Cardiac septum (tissue), 1 donor: ENCODE measurements around the gene SMG9. TPM values are rescaled to one million over a fixed set of nuclear protein-coding genes. Genes with fewer than 3 reads are reported as not detected.

Source experiments
- DNase-seq: peaks from one replicate; pipeline ENCODE4 v3.0.0-alpha.2; 2020; ENCODE audit warnings: low spot score
- intact Hi-C: fragments of 100-400 bp; cut with DNase I; formaldehyde crosslinking; loops from one replicate; pipeline ENCODE4 v1.14.0; 2022
- total RNA-seq: library from RNA; stranded (reverse); fragmentation: NEBNext Ultra II Directional; extraction: Animal tissue kit (Norgen Biotek cat#: 25700); gene quantifications from one replicate; pipeline ENCODE4 v1.2.1, GENCODE V29; 2021
- donor health status: DM: no; HTN: no; CAD: no.

The SMG9 gene
- total RNA-seq, 1 donor from 2014 or later: 17.2 TPM

DNA sequence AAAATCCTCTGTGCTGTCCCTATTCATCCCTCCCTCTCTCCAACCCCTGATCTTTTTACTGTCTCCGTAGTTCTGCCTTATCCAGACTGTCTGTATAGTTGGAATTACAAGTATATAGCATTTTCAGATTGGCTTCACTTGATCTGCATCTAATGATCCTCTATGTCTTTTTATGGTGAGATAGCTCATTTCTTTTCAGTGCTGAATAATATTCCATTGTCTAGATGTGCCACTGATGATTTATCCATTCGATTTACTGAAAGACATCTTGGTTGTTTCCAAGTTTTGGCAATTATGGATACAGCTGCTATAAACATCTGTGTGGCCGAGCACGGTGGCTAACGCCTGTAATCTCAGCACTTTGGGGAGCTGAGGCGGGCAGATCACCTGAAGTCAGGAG, 19.7 kb downstream of the SMG9 start:
- intact Hi-C loops: no loop called here
- DNase-seq: no peak

DNA sequence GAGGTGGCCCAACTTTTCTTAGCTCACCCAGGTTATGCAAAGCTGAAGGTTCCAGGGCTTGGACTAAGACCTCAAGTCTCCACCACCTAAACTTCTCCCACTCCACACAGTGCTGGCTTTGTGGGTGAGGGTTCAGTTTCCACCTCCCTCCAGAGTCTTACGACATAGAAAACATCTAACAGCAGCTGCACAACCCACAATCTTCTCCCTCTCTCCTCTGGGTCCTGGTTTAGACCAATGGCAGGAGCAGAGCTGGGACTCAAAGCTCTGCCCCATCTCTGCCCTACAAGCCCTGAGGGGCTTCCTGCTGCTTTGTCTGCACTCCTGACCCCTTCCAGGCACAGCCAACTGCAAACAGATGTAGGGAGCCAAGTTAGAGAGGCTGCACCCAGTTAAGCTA, 22.9 kb downstream of the SMG9 start:
- intact Hi-C loops: no loop called here
- DNase-seq: no peak

DNA sequence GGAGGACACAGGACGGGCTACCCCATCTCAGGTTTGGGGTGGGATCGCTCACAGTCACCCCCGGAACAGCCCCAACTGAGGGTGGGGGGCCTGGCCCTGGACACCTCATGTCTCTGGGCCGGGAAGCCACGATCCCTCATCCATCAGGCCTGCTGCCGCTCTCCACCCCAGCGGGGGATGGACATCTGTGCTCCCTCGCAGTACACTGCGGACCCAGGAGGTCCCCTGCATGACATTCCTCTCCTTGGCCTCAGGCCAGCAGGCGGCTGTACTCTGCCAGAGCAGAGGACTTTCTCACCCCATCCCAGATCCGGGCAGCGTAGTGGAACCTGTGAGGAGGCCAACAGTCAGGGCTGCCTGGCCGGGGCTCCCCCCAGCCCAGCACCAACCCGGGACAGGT, 23.4 kb downstream of the SMG9 start:
- intact Hi-C loops: no loop called here
- no peak for DNase-seq

DNA sequence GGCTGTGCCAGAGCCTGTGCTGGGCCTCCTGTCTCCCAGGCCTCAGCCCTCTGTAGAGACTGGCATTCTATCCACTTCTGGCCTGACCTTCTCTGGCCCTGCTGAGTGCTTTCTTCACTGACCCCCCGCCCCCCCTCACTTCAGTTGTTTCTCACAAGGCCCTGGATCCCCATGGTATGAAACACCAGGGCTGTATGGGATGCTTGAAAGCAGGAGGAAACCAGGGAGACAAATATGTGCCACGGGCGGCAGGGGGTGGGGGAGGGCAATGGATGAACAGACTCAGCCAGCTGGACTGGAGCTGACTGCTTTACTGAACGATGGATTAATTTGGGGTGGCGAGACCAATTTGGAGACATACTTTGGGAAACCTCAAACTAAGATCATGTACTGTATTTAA, 24.8 kb downstream of the SMG9 start:
- intact Hi-C loops: no loop called here

DNA sequence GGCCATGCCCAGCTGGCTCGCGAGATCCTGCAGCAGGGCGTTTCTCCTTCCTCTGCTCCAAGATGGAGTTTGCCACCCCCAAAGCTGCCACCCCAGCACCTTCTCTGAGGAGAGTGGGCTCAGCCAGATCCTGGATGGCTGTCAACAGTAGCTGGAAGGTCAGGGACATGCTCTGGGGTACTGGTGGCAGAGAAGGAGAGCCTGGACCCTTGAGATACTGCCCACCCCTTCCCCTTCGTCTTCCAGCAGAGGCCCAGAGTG, 27.2 kb downstream of the SMG9 start:
- intact Hi-C loops: no loop called here
- no peak for DNase-seq

More for the DNA sequence above, 24.8 kb downstream of the SMG9 start:
- no peak for DNase-seq

DNA sequence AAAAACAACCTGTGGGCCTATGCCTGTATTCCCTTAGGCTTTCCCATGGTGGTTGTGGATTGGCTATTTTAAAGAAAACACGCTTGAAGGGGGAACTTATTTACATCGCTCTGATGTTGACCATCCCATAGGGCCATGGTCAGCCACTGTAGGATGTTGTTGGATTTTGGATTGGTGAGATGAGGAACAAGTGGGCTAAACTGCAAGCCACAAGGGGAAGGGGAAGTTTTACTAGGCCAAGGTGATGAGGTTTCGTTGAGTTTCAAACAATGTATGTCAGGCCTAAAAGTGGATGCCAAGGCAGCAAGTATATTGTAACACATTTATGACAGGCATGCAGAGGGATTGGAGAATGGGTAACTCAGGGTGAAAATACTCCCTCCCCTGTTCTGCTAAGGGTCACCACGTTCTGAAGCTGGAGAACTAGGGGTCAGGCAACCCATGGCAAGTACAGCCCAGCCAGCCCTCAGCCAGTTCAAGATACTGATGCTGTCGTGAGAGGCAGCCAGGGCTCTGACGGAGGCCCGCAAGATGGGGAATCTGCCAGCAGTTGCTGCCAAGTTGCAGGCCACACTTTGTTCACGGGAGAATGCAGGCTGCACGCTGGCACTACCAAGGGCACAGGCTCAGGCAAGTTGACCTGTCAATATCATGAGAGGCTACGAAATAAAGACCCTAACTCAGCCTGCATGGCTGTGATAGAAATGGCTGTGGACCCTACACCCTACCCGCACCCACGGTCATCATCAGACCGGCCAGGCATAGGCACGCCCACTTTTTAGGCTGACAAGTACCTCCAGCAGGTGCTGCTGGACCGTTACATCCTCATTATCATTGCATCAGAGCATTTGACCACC, 27.8 kb downstream of the SMG9 start:
- intact Hi-C loops: no loop called here
- no peak for DNase-seq

DNA sequence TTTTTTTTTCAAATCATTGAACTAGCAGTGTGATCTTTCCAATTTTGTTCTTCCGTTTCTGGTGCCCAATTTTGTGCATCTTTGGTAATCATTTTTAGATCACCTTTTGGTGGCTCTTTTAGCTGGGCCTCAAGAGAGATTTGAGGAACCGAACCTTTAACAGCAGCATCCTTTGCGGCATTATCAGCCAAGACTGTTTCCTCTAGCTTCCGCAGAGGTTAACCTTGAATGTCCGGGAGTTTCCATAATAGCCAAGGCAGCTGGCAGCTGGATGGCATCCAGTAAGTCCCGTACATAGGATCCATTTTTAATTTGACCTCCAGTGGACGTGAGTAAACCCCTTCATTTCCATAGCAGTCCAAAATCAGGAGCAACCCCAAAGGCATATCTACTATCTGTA, 29.3 kb downstream of the SMG9 start:
- intact Hi-C loops: no loop called here
- DNase-seq: no peak

DNA sequence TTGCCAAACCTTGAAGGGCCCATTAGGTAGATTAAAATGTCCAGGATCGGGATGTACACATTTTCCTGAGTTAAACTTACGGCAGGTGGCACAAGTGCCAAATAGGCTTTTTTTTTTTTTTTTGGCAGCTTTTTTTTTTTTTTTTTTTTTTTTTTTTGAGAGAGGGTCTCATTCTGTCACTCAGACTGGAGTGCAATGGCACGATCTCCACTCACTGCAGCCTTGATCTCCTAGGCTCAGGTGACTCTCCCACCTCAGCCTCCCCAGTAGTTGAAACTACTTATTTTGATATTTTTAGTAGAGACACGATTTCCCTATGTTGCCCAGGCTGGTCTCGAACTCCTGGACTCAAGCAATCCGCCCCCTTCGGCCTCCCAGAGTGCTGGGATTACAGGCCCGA, 29.9 kb downstream of the SMG9 start:
- DNase-seq: no peak
- intact Hi-C loops: no loop called here

DNA sequence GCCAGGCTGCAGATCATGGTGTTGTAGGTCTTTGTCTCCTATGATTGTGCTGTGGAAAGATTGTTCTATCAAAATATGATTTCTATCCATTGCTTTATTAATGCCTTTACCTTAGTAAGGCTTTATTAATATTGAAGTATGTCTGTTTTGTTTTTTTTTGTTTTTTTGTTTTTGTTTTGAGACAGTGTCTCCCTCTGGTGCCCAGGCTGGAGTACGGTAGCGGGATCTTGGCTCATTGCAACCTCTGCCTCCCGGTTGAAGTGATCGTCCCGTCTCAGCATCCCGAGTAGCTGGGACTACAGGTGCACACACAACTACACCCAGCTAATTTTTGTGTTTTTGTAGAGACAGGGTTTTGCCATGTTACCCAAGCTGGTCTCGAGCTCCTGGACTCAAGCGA, 31.2 kb downstream of the SMG9 start:
- no peak for DNase-seq

DNA sequence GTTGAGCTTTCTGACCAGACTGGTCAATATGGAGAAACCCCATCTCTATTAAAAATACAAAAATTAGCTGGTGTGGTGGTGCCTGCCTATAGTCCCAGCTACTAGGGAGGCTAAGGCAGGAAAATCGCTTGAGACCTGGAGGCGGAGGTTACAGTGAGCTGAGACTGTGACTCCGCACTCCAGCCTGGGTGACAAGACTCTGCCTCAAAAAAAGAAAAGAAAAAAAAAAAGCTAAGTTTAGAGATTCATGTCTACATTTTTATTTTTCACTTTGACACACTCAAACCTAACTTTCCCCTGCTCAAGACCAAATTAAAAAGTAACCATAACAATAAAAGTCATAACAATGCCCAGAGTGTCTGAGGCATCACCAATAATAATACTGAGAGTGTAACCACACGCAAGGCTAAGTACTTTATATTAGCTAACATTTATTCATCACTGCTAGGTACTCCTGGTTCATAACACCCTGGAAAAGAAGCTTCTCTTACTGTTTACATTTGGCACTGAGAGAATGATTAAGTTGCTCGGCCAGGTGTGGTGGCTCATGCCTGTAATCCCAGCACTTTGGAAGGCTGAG, 33.2 kb downstream of the SMG9 start:
- intact Hi-C loops: no loop called here
- DNase-seq: no peak

More for the DNA sequence above, 31.2 kb downstream of the SMG9 start:
- intact Hi-C loops: no loop called here

DNA sequence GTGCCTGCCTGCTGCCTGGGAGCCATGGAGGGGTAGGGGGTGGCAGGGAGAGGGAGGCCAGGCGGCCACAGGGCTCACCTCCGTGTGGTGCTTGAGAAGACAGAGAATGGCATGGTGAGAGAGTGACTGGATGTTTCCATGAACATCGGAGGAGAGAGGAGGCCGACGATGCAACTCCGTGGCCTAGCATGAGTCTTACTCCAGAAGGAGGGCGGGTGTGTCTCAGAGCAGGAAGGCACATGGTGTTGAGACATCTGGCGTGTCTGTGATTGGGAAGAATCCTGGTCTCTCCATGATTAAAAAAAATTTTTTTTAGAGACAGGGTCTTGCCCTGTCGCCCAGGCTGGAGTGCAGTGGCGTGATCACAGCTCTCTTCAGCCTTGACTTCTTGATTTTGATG, 33.8 kb downstream of the SMG9 start:
- intact Hi-C loops: no loop called here
- DNase-seq: no peak

DNA sequence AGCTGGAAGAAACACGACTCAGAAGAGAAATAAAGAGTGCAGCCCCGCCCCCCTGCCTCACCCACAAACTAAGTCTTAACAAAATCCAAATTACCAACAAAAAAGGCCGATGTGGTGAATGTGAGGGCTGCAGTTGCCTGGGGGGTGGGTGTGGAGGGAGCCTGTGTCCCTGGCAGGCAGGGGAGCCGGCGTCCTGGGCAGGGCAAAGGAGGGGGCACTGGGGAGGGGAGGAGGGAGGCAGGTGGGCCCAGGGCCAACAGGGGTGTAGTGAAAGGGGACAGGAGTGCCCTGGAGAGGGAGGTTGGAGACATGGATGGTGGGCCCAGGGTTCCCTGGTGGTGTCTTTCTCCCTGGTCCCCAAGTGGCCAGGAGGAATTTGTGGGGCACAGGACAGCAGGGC, 34.8 kb downstream of the SMG9 start:
- intact Hi-C loops: no loop called here
- no peak for DNase-seq

DNA sequence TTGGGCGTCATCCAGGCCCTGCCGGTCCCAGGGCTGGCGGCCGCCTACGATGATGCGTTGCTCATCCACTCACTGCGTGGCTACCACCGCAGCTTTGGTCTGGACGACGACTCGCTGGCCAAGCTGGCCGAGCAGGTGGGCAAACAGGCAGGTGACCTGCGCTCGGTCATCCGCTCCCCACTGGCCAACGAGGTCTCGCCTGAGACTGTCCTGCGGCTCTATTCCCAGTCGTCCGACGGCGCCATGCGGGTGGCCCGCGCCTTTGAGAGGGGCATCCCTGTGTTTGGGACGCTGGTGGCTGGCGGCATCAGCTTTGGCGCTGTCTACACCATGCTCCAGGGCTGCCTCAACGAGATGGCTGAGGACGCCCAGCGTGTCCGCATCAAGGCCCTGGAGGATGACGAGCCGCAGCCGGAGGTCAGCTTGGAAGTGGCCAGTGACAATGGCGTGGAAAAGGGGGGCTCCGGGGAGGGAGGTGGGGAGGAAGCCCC, 35.3 kb downstream of the SMG9 start:
- intact Hi-C loops: no loop called here
- no peak for DNase-seq

DNA sequence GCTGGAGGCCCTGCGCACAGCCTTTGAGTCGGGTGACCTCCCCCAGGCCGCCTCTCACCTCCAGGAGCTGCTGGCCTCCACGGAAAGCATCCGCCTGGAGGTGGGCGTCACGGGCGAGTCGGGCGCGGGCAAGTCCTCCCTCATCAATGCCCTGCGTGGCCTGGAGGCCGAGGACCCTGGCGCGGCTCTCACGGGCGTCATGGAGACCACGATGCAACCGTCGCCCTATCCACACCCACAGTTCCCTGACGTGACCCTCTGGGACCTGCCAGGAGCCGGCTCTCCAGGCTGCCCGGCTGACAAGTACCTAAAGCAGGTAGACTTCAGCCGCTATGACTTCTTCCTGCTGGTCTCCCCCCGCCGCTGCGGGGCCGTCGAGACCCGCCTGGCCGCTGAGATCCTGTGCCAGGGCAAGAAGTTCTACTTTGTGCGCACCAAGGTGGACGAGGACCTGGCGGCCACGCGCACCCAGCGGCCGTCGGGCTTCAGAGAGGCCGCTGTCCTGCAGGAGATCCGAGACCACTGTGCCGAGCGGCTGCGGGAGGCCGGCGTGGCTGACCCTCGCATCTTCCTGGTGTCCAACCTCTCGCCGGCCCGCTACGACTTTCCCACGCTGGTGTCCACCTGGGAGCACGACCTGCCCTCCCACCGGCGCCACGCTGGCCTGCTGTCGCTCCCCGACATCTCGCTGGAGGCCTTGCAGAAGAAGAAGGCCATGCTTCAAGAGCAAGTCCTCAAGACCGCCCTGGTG, 36.0 kb downstream of the SMG9 start:
- DNase-seq: no peak
- intact Hi-C loops: no loop called here

DNA sequence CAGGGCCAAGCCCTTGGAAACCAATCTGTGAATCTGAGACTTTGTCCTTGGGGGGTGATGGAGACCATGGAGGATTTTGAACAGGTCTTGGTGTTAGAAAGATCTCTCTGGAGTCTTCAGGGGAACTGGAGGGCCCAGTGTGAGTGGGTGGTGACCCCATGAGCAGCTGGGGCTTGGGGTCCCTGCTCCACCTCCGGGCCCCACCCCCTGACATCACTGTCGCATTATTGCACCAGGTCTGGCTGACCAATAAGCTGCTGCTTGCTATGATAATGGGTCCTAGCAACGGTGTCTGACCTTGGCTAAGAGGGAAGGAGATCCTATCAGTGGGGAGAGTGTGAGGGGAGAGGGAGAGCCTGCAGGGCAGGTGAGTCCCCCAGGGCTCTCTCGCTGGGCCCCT, 39.0 kb downstream of the SMG9 start, which contains the start of gene IRGC:
Gene IRGC (plus strand): TSS at position 301 of the 400 bp plus-strand sequence. CDS start 2,483 bp downstream, outside the sequence.
- intact Hi-C loops: no loop called here
- no peak for DNase-seq

DNA sequence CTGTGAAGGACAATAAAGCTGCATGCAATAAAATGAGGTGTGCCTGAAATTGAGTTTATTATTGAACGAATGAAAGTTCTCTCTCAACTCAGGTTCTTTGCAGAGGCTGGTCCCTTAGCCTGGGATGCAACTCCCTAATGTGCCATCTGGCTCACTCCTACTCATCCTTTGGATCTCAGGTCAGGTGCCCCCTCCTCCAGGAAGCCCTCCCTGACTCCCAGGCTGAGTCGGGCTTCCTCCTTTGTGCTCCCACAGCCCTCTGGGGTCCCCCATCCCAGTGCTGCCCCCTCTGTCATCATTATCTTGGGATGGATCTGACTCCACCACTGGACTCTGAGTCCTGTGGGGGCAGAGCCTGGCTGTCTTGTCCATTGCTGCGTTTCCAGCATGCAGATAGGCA, 41.6 kb downstream of the SMG9 start:
- intact Hi-C loops: no loop called here
- no peak for DNase-seq

DNA sequence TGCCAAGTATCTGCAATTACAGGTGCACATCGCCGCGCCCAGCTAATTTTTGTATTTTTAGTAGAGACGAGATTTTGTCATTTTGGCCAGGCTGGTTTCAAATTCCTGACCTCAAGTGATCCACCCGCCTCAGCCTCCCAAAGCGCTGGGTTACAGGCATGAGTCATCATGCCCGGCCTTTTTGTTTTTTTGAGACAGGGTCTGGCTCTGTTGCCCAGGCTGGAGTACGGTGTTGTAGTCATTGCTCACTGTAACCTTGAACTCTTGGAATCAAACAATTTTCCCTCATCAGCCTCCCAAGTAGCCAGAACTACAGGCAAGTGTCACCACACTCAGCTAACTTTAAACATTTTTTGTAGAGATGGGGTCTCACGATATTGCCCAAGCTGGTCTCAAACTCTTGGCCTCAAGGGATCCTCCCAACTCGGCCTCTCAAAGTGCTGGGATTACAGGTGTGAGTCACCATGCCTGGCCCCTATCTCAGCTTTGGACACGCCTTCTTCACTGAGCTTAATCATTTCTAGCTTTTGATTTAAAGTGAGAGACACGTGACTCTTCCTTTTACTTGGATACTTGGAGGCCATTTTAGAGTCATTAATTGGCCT, 42.9 kb downstream of the SMG9 start:
- DNase-seq: no peak
- intact Hi-C loops: no loop called here

DNA sequence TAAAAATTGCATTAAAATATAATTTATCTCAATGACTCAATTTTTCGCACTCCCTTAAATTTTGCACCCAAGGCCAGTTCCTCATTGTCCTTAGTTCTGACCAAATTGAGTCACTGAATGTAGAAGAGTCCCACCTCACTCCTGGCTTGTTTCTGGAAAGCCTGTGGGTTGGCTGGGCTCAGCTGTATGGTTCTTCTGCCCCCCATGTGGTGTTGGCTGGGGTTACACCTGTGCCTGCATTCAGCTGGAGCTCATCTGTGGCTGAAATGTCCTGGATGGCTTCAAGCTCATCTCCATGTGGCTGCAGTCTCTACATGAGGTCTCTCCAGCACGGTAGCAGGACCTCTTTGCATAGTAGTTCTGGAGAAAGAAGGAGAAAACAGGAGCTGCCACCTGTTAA, 46.0 kb downstream of the SMG9 start:
- DNase-seq: no peak
- intact Hi-C loops: no loop called here

DNA sequence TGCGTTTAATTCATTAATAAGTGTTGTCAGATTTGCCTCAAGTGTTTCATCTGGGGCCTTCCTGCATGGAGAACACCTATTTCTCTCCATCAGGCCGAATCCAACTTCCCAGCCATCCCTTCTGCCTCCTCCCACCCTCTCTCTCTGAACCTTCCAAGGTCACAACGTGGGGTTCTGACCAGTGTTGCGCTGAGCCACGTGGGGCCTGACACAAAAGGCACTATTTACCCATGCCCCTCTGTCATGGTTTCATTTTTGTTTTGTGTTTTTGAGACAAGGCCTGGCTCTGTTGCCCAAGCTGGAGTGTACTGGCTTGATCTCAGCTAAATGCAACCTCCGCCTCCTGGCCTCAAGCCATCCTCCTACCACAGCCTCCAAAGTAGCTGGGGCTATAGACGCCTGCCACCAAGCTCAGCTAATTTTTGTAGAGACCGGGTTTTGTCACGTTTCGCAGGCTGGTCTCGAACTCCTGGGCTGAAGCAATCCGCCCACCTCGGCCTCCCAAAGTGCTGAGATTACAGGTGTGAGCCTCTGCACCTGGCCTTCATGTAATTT, 47.5 kb downstream of the SMG9 start:
- no peak for DNase-seq
- intact Hi-C loops: no loop called here

DNA sequence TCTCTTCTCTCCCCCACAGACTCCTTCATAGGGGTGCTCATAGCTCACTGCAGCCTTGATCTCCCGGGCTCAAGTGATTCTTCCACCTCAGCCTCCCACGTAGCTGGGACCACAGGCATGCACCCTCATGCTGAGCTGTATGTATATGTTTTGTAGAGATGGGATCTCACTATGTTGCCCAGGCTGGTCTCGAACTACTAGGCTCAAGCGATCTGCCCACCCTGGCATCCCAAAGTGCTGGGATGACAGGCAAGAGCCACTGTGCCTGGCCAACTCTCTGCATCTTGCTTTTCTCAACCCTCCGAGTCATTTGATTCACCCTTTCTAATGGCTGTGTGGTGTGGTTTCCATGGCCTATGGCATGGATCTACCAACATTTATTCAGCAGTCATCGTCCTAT, 49.0 kb downstream of the SMG9 start:
- intact Hi-C loops: no loop called here
- DNase-seq: no peak
